Dedifferentiated amniotic fluid mesenchymal stem cell (primary cell): ENCODE measurements around the gene TSEN2.
"Not testable (repeated sequence)": the region's sequence is repeated elsewhere in the genome, so short reads cannot be mapped to it uniquely, and the experiment has no call there.

Source experiments
- DNase-seq: peaks from one replicate; pipeline ENCODE4 v3.0.0-alpha.2; 2016; ENCODE audit errors: extremely low spot score

The TSEN2 gene

GRCh38 chr3:12503126-12503957, 19.1 kb downstream of the TSEN2 start:
- no peak for DNase-seq

- no peak for DNase-seq
Measured at GRCh38 chr3:12506201-12506709, 22.0 kb downstream of the TSEN2 start.

DNA sequence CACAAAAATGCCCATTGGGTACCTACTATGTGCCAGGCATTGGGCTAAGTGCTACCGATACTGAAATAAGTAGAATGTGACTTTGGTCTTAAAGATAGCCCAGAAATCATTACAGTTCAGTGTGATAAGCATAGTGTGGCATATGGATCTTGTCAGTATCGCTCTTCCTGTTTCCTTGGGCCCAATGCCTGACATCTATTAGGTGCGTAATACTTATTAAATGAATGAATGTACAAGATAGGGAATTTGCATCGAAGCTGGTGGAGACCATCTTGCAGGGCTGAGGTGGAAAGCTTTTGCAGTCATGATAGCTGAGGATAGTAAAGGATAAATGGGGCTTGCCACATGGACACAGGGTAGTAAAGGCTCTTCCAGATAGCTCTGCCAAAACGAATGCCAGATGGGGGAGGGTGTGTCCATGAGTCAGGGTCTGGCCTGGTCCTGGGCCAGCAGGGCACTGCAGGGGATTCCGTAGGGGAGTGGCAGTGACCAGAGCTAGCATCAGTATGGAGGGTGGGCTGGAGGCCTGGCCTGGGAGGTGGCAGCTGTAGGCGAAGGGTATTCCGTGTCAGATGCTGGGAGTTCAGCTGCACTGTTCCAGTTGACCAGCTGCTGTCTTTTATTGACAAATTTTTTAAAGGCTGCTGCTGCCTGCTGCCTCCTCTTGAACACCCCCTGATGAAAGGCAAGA, 23.5 kb downstream of the TSEN2 start:
- no peak for DNase-seq

- peak; percentile 81 for DNase-seq
Measured at GRCh38 chr3:12508291-12508700, 24.0 kb downstream of the TSEN2 start.

DNA sequence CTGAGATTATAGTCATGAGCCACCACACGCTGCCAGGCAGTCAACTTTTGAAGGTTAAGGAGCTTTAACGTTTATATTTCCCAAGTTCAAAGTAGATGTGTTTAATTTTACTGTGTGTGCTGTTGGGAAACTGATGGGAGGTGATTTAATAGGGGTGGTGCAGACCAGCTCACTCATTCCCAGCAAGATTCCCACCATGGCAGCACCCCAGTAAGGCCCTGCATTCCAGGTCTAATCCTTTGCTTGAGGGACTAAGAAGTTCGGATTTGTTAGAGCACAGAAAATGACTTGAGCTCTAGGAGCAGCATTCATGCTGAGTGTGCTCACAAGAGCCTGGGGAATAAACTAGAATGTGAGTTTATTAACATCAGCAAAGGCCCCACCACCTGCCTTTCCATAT, 25.2 kb downstream of the TSEN2 start:
- DNase-seq, result no peak

GRCh38 chr3:12512534-12513118, 28.3 kb downstream of the TSEN2 start:
- DNase-seq, result no peak

GRCh38 chr3:12513694-12514446, 29.6 kb downstream of the TSEN2 start:
- no peak for DNase-seq

DNA sequence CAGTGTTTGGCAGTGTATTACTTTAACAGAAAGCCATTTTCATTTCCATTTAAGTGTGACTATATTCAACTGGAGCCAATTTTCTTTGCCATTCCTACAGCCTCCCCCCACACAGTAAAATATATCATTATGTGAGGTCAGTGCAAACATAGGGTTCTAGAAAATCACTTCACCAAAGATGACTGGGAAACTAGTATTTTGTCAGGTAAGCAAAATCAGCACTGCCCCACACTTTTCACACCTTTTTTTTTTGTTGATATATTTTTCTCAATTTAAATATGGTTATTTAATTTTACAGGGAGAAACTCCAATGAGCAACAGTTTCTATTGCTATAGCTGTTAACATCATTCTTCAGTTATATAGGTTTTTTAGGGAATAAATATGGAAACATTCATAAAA, 31.4 kb downstream of the TSEN2 start:
- no peak for DNase-seq

DNA sequence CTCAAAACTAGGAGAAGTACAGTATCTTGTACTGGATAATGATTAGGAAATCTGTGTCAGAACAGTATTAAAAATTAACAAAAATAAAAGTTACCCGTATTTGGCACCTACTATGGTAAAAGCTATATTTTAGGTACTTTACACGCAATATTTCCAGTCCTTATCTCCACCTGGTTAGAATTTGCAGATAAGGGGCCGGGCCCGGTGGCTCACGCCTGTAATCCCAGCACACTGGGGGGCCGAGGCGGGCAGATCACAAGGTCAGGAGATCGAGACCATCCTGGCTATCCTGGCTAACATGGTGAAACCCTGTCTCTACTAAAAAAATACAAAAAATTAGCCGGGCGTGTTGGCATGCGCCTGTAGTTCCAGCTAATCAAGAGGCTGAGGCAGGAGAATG, 32.6 kb downstream of the TSEN2 start:
- no peak for DNase-seq

DNA sequence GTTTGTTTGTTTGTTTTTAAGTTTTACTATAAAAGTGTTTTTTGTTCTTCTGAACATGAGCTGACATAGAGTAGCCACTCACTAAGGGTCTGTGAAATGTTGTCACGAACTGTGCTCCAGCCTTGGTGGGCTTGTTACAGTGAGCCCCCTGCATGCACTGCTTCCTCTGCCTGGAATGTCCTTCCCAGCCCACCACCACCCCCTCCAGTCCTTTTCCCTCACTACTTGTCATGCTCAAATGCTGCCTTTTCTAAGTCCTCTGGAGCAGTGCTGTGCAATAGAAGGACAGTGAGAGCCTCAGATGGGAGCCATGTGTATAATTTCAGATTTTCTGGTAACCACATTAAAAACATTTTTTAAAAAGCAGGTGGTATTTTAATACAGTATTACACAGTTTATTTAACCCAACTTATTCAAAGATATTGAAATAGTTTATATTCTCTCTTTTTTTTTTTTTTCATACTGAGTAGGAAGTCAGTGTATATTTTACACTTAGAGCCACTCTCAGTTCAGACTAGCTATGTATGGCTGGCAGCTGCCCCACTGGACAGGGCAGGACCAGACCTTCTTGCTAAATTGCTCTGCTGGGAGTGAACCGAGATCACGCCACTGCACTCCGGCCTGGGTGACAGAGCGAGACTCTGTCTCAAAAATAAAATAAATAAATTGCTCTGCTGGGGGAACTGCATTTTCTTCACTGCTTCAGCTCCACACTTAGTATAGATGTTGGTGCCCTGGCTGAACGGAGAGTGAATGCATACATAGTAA, 34.2 kb downstream of the TSEN2 start:
- DNase-seq, result no peak

DNA sequence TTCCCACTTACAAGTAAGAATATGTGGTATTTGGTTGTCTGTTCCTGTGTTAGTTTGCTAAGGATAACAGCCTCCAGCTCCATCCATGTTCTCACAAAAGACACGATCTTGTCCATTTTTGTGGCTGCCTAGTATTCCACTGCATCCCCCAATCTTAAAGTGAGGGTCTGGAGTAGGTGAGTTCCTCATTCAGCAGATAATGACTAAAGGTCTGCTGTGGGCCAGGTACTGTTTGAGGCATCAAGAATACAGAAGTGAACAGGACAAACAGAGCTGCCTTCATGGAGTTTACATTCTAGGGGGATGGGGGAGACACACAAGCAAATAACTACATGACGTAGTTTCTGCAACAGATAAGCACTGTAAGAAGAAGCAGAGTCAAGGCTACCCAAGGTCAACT, 36.7 kb downstream of the TSEN2 start:
- DNase-seq, result no peak

GRCh38 chr3:12522721-12523120, 38.4 kb downstream of the TSEN2 start:
- no peak for DNase-seq

DNA sequence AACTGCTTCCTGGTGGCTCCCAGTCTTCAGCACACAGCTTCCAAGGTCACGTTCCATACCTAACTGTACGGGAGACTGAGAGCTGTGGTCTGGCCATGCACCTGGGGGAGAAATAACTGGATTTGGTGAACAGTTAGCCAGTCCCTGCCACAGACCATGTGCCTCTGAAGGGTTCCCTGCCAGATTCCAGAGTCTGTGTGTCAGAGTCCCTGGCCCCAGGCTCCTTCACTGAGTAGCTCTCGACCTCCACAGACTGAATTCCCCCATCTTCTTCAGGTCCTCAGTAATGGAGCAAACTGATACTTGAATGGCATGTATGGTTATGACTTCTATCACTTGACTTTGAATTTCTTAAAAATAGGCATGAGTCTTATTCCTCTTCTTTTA, 43.5 kb downstream of the TSEN2 start:
- no peak for DNase-seq

GRCh38 chr3:12532182-12532581, 47.9 kb downstream of the TSEN2 start:
- DNase-seq, result no peak

DNA sequence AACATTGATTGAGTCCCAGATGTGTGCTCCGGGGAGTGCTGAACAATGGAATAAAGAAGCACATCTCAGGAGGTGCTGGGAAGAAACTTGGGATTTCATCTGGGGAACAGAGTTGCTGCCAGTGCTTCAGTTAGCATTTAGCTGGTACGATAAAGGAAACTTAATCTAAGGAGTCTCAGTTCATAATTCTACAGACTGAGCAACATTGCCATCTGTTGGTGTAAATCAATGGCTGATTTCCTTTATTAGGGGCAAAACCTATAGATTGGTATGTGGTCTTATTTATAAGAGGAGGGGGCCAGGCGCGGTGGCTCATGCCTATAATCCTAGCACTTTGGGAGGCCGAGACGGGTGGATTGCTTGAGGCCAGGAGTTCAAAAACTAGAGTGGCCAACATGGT, 52.1 kb downstream of the TSEN2 start:
- DNase-seq, result no peak

GRCh38 chr3:12541625-12542024, 57.3 kb downstream of the TSEN2 start:
- DNase-seq, result no peak

DNA sequence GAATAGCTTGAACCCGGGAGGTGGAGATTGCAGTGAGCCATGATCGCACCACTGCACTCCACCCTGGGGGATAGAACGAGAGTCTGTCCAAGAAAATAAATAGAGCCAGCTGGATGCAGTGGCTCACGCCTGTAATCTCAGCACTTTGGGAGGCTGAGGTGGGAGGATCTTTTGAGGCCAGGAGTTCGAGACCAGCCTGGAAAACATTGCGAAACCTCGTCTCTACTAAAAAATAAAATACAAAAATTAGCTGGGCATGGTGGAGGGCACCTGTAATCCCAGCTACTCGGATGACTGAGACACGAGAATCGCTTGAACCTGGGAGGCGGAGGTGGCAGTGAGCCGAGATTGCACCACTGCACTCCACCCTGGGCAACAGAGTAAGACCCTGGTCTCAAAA, 59.2 kb downstream of the TSEN2 start:
- not testable (repeated sequence) for DNase-seq

DNA sequence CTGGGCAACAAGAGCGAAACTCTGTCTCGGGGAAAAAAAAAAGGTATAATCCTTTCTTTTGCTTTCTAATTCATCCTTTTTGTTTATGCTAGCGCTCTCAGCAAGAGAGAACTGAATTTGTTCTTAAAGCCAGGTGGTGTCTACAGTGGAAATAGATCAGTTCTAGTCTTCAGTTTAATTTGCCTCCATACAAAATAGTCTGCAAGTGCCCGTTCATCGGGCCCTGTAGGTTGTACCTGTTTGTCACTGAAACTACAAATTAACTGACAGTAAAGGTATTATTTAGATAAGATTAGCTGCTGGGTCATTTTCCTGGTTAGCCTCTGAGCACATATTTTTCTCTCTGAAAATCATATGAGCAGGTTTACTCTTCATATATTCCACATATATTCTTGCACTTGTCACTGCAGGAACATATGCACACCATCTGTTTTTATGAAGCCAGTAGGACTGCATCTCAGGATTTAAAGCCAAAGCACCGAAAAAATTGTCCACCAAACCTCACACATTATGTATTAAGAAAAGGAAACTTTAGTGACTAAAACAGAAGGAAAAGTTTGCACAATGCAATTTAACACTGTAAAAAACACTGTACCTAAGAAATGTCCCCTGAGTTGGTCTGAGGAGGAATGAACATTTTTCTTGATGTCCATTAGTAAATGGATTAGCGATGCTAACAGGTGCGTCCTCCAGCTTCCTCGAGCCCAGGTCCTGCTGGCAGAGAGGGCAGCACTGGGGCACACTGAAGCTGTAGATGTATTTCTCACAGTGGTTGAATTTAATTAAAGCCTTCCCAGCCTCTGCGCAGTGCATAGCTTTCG, 60.6 kb downstream of the TSEN2 start:
- DNase-seq, result no peak

DNA sequence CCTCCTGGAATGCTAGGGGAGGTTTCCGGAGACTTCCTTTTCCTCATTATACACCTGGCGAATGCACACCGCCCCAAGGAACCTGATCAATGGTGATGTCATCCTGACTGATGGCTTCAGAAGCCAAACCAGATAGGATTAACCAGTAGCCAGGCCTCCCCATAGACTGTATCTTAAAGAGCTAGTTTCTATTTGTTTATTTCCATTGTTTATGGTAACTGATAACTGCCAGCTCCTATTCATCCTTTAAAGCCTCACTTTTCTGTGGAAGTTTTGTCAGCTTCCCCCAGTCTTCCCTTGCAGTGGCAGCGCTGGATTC, 61.2 kb downstream of the TSEN2 start, which contains the start of gene MKRN2OS:
Gene MKRN2OS (minus strand): TSS at position 27 of the 319 bp plus-strand sequence. CDS start 35 bp downstream, outside the sequence.
- DNase-seq, result no peak

DNA sequence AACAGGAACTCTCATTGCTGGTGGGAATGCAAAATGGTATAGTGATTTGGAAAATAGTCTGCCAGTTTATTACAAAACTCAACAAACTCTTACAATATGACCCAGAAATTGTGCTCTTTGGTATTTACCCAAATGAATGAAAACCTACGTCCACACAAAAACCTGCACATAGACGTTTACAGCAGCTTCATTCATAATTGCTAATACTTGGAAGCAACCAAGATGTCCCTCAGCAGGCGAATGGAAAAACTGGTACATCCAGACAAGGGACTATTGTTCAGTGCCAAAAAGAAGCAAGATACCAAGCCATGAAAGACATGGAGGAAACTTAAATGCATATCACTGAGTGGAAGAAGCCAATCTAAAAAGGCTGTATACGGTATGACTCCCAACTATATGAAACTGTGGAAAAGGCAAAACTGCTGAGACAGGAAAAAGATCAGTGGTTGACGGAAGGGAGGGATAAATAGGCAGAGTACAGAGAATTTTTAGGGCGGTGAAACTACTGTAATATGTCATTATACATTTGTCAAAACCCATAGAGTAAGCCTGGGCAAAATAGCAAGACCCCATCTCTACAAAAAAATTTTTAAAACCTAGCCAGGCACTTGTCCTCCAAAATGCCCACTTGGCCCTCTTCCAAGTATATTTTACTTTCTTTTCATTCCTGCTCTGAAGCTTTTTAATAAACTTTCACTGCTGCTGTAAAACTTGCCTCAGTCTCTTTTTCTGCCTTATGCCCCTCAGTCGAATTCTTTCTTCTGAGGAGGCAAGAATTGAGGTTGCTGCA, 65.9 kb downstream of the TSEN2 start:
- no peak for DNase-seq
